Activated CD8-positive, alpha-beta memory T cell treated with anti-CD3 and anti-CD28 coated beads for 4 hours (primary cell): ENCODE measurements around the gene KCNB1.

Source experiments
- DNase-seq, 2 donors: peaks; one replicate each; pipeline ENCODE4 v3.0.0-alpha.2; 2020; ENCODE audit warnings: low read depth in 2 of 2

Gene KCNB1

GRCh38 chr20:49482621-49483017 lies at the start of gene KCNB1:
KCNB1 (minus strand) TSS chr20:49482668; CDS start chr20:49482480, 188 bp downstream.
- no peak for DNase-seq

- no peak for DNase-seq
Measured at GRCh38 chr20:49529470-49529869, 47.0 kb upstream of the KCNB1 start.

GRCh38 chr20:49526568-49526967 lies 44.1 kb upstream of the KCNB1 start:
- DNase-seq: no peak

GRCh38 chr20:49526056-49526455 lies 43.6 kb upstream of the KCNB1 start:
- DNase-seq: no peak

GRCh38 chr20:49523767-49524360 lies 41.4 kb upstream of the KCNB1 start:
- no peak for DNase-seq

- DNase-seq: no peak
Measured at GRCh38 chr20:49521356-49521755, 38.9 kb upstream of the KCNB1 start.

- DNase-seq: no peak
Measured at GRCh38 chr20:49519777-49520359, 37.4 kb upstream of the KCNB1 start.

GRCh38 chr20:49519212-49519712 lies 36.8 kb upstream of the KCNB1 start:
- DNase-seq: no peak

GRCh38 chr20:49518576-49518975 lies 36.1 kb upstream of the KCNB1 start:
- no peak for DNase-seq

- no peak for DNase-seq
Measured at GRCh38 chr20:49517805-49518100, 35.3 kb upstream of the KCNB1 start.

- DNase-seq: no peak
Measured at GRCh38 chr20:49516916-49517804, 34.7 kb upstream of the KCNB1 start.

- DNase-seq: no peak
Measured at GRCh38 chr20:49515586-49515985, 33.1 kb upstream of the KCNB1 start.

GRCh38 chr20:49513517-49513916 lies 31.0 kb upstream of the KCNB1 start:
- DNase-seq: no peak

GRCh38 chr20:49513009-49513408 lies 30.5 kb upstream of the KCNB1 start:
- no peak for DNase-seq

GRCh38 chr20:49511788-49512525 lies 29.5 kb upstream of the KCNB1 start:
- no peak for DNase-seq

- no peak for DNase-seq
Measured at GRCh38 chr20:49510562-49511122, 28.2 kb upstream of the KCNB1 start.

GRCh38 chr20:49508435-49509199 lies 26.1 kb upstream of the KCNB1 start:
- no peak for DNase-seq

GRCh38 chr20:49507741-49508434 lies 25.4 kb upstream of the KCNB1 start:
- DNase-seq: no peak

GRCh38 chr20:49505518-49505917 lies 23.1 kb upstream of the KCNB1 start:
- DNase-seq: no peak

- no peak for DNase-seq
Measured at GRCh38 chr20:49503176-49503575, 20.7 kb upstream of the KCNB1 start.
